Endothelial cell of umbilical vein (primary cell): ENCODE data around the gene OR4C3. TPM values are rescaled to one million over a fixed set of nuclear protein-coding genes. Genes with fewer than 3 reads are reported as not detected.
"Not testable (repeated sequence)": the region's sequence is repeated elsewhere in the genome, so short reads cannot be mapped to it uniquely, and the experiment has no call there.

Source experiments
- Bru-seq: library from RNA; stranded (reverse); fragments of 400-500 nt; gene quantifications from one replicate; lab custom pipeline; 2021; lab: Mats Ljungman, UMichigan
- BruChase-seq, 2 experiments: library from RNA; stranded (reverse); fragments of 400-500 nt; gene quantifications; one replicate each; lab custom pipeline; 2021; lab: Mats Ljungman, UMichigan
- BruUV-seq: library from RNA; stranded (reverse); fragments of 400-500 nt; replicated peaks from 2 replicates; lab custom pipeline; 2021; lab: Mats Ljungman, UMichigan
- CTCF ChIA-PET: fragments of 300-600, 350-600 bp; sonication (Branson Sonifier 250); formaldehyde crosslinking; loops from one replicate; lab custom pipeline; 2021; ENCODE audit warnings: antibody characterized with exemption, inconsistent platforms; lab: Charles Lee
- POLR2A ChIA-PET: fragments of 300-600, 350-600 bp; sonication (Branson Sonifier 250); formaldehyde crosslinking; loops from one replicate; lab custom pipeline; 2021; ENCODE audit warnings: antibody characterized with exemption, inconsistent platforms; lab: Charles Lee
- DNase-seq: peaks from one replicate; pipeline ENCODE4 v3.0.0-alpha.2; 2011; ENCODE audit warnings: low read depth, low spot score
- FAIRE-seq: peaks from 2 replicates; lab custom pipeline; 2011; peaks lifted over from hg19 to GRCh38; lab: Jason Lieb, UNC
- H2AFZ ChIP-seq: 2 replicates; pipeline ENCODE4 v1.6.0; 2012; ENCODE audit warnings: low read depth, low read length, control low read depth, inconsistent platforms
- H3K27ac ChIP-seq: 2 replicates; pipeline ENCODE4 v1.5.1; 2011; ENCODE audit warnings: low read depth, mild to moderate bottlenecking, control low read depth, low read length, moderate library complexity; ENCODE audit not compliant: insufficient read depth
- H3K27me3 ChIP-seq, 2 experiments: 2 replicates each; pipeline versions ENCODE4 v1.6.0 to v1.6.1; 2011; ENCODE audit warnings: low read length in 2 of 2, mixed read lengths in 1 of 2; ENCODE audit not compliant: control insufficient read depth in 2 of 2, insufficient read depth in 2 of 2
- H3K36me3 ChIP-seq, 2 experiments: 2 replicates in 1 of 2; 3 replicates in 1 of 2; pipeline ENCODE4 v1.5.1; 2011; ENCODE audit warnings: low read length in 2 of 2, mild to moderate bottlenecking in 1 of 2, moderate library complexity in 1 of 2; ENCODE audit not compliant: control insufficient read depth in 2 of 2, insufficient read depth in 2 of 2; ENCODE audit errors: extremely low read depth in 1 of 2
- H3K4me1 ChIP-seq: 3 replicates; pipeline ENCODE4 v1.5.1; 2011; ENCODE audit warnings: mild to moderate bottlenecking, low read length; ENCODE audit not compliant: control insufficient read depth, insufficient read depth; ENCODE audit errors: extremely low read depth
- H3K4me2 ChIP-seq: 2 replicates; pipeline ENCODE4 v1.6.1; 2011; ENCODE audit warnings: low read length, control low read depth, mixed read lengths; ENCODE audit not compliant: insufficient read depth
- H3K4me3 ChIP-seq, 3 experiments: fragments of 200-600 bp in 1 of 3; sonication (generic), shearing (Covaris generic) in 1 of 3; replicated peaks in 1 of 3; 2 replicates each; pipeline ENCODE4 v1.5.1; 2011 to 2016; ENCODE audit warnings: control low read depth in 3 of 3, low read length in 3 of 3, mild to moderate bottlenecking in 2 of 3, inconsistent platforms in 1 of 3, low read depth in 1 of 3, moderate library complexity in 1 of 3; ENCODE audit not compliant: insufficient read depth in 1 of 3
- H3K79me2 ChIP-seq: 2 replicates; pipeline ENCODE4 v1.6.0; 2012; ENCODE audit warnings: low read length, inconsistent platforms; ENCODE audit not compliant: control insufficient read depth, insufficient read depth
- H3K9ac ChIP-seq: replicated peaks from 2 replicates; pipeline ENCODE3; 2011; ENCODE audit warnings: low read length, control low read depth; ENCODE audit not compliant: insufficient read depth; ENCODE audit errors: extremely low read depth
- H3K9me1 ChIP-seq: replicated peaks from 3 replicates; pipeline ENCODE4 v1.6.0; 2011; ENCODE audit warnings: mild to moderate bottlenecking, low read length; ENCODE audit not compliant: control insufficient read depth, insufficient read depth; ENCODE audit errors: extremely low read depth
- H3K9me3 ChIP-seq: replicated peaks from 2 replicates; pipeline ENCODE4 v1.5.1; 2012; ENCODE audit warnings: low read length, inconsistent platforms; ENCODE audit not compliant: control insufficient read depth, insufficient read depth
- H4K20me1 ChIP-seq: replicated peaks from 2 replicates; pipeline ENCODE3; 2011; ENCODE audit warnings: mild to moderate bottlenecking, low read length; ENCODE audit not compliant: control insufficient read depth, insufficient read depth; ENCODE audit errors: extremely low read depth
- CTCF ChIP-seq, 2 donors: IDR thresholded peaks; 1 replicate in 1 of 2; 2 replicates in 1 of 2; pipeline ENCODE4 v1.5.1; 2011; ENCODE audit warnings: low read length in 2 of 2, mild to moderate bottlenecking in 2 of 2, moderate library complexity in 2 of 2, control low read depth in 1 of 2, inconsistent platforms in 1 of 2, low read depth in 1 of 2; ENCODE audit not compliant: insufficient read depth in 1 of 2; ENCODE audit errors: extremely low read depth in 1 of 2
- EZH2 ChIP-seq: IDR thresholded peaks from 2 replicates; pipeline ENCODE4 v1.6.1; 2012; ENCODE audit warnings: borderline replicate concordance, low read depth, mild to moderate bottlenecking, moderate library complexity, low read length, inconsistent platforms; ENCODE audit not compliant: severe bottlenecking
- GATA2 ChIP-seq: IDR thresholded peaks from 2 replicates; pipeline ENCODE4 v1.7.0; 2011; ENCODE audit warnings: low read depth, mild to moderate bottlenecking, moderate library complexity, mixed read lengths, low read length; ENCODE audit not compliant: insufficient read length, insufficient read depth
- JUN ChIP-seq: IDR thresholded peaks from 2 replicates; pipeline ENCODE4 v1.6.1; 2011; ENCODE audit warnings: borderline replicate concordance, low read depth; ENCODE audit not compliant: insufficient read length, insufficient read depth
- MAX ChIP-seq: IDR thresholded peaks from 2 replicates; pipeline ENCODE4 v1.6.1; 2011; ENCODE audit not compliant: insufficient read depth, insufficient read length
- MYC ChIP-seq: IDR thresholded peaks from one replicate; pipeline ENCODE4 v1.6.1; 2011; ENCODE audit warnings: mild to moderate bottlenecking, low read depth, low read length
- POLR2A ChIP-seq: IDR thresholded peaks from 2 replicates; pipeline ENCODE4 v1.6.1; 2012; ENCODE audit warnings: low read depth, mild to moderate bottlenecking, control low read depth, low read length
- POLR2AphosphoS5 ChIP-seq: IDR thresholded peaks from 2 replicates; pipeline ENCODE4 v1.6.1; 2012; ENCODE audit warnings: low read depth, mild to moderate bottlenecking, control low read depth, low read length, moderate library complexity; ENCODE audit not compliant: insufficient read depth
- dilution Hi-C: fragments of 300-500 bp; cut with MboI; formaldehyde crosslinking; loops from one replicate; pipeline ENCODE4 v1.15.0; 2019; ENCODE audit warnings: low sequenced_read_pairs; ENCODE audit not compliant: extremely low pct_ligation_motif_present
- intact Hi-C: fragments of 100-400 bp; cut with micrococcal nuclease; formaldehyde crosslinking; loops from one replicate; pipeline ENCODE4 v1.10.0; 2022
- long read RNA-seq: library from polyadenylated mRNA; stranded (forward); transcript quantifications from one replicate; pipeline ENCODE4 v2.0.0, GENCODE V29; 2021
- polyA minus RNA-seq, 3 experiments: library from RNA; depleted of rRNA, polyadenylated mRNA; stranded (reverse); fragments of >200 nt; gene quantifications; 1 replicate in 1 of 3; 2 replicates in 2 of 3; pipeline ENCODE4 v1.2.3, GENCODE V29; 2011
- polyA plus RNA-seq, 4 experiments: library from polyadenylated mRNA; depleted of rRNA in 3 of 4; stranded (reverse) in 3 of 4; unstranded in 1 of 4; fragments of >200 nt; gene quantifications; 2 replicates each; pipeline versions ENCODE4 v1.2.1 to v1.2.3, GENCODE V29; 2011 to 2012; ENCODE audit warnings: missing spikeins in 1 of 4
- total RNA-seq: library from RNA; stranded (reverse); gene quantifications from 2 replicates; pipeline ENCODE4 v1.2.3, GENCODE V29; 2021

The OR4C3 gene
- total RNA-seq (not detected in 2 replicates), polyA plus RNA-seq (not detected in 2 replicates), polyA minus RNA-seq (not detected in 2 replicates), Bru-seq, nascent RNA (not detected), BruChase-seq, experiment 1, labeled RNA remaining after a 6-hour chase (not detected), BruChase-seq, experiment 2, labeled RNA remaining after a 2-hour chase (not detected)
- polyA plus RNA-seq (2011; cell fraction: cytosol; rRNA removed), result not detected in 2 replicates
- not detected in 2 replicates for polyA plus RNA-seq (2011; cell fraction: nucleus; rRNA removed)
- not detected in 2 replicates for polyA plus RNA-seq (2012)
- not detected for polyA minus RNA-seq (2011; cell fraction: cytosol; rRNA and poly(A)+ RNA removed)
- polyA minus RNA-seq (2011; cell fraction: nucleus; rRNA and poly(A)+ RNA removed), result not detected in 2 replicates
- long read RNA-seq, result 0 reads

- CTCF ChIA-PET, BruUV-seq, H3K4me1 ChIP-seq, POLR2A ChIA-PET, H3K9me1 ChIP-seq, H3K27me3 ChIP-seq, DNase-seq, H3K9ac ChIP-seq, H3K79me2 ChIP-seq, dilution Hi-C loops, H3K27ac ChIP-seq, H3K9me3 ChIP-seq, H3K4me3 ChIP-seq, FAIRE-seq, H3K4me2 ChIP-seq, H3K36me3 ChIP-seq, H4K20me1 ChIP-seq, intact Hi-C loops, H2AFZ ChIP-seq: not testable (repeated sequence)
Measured at GRCh38 chr11:48324620-48325019, at the start of gene OR4C3. OR4C3 (plus strand) TSS chr11:48324920; CDS start chr11:48325022, 102 bp downstream.

GRCh38 chr11:48305923-48306322 is 18.8 kb upstream of the OR4C3 start, which contains the start of gene OR4S1:
OR4S1 (plus strand) TSS chr11:48306223; CDS start chr11:48306223, 0 bp downstream.
- FAIRE-seq (no peak), DNase-seq (no peak)
- intact Hi-C loops, result loop anchor here (2.0 to 5.0 kb wide), 3 partner anchors 134 to 1689 kb away; no protein-coding TSS in a partner anchor
- dilution Hi-C loops, result no loop called here
- ChIA-PET POLR2A (no interaction called here), CTCF (no interaction called here)
- Histone ChIP-seq H3K27me3 (no peaks in the 10 kb centered on the region), H3K4me2 (no peak within 1 kb of the TSS), H3K79me2 (no peaks in the 10 kb centered on the region), H4K20me1 (no peaks in the 10 kb centered on the region), H3K9me1 (no peaks in the 10 kb centered on the region), H3K9ac (no peak within 1 kb of the TSS), H3K9me3 (no peaks in the 10 kb centered on the region), H2AFZ (no peak within 1 kb of the TSS), H3K4me1 (no peaks in the 10 kb centered on the region), H3K27ac (no peak within 1 kb of the TSS), H3K36me3 (no peaks in the 10 kb centered on the region), H3K4me3 (no peak within 1 kb of the TSS)
- no peak for TF ChIP-seq JUN
- no peak for TF ChIP-seq POLR2AphosphoS5
- TF ChIP-seq GATA2, result no peak
- no peak for TF ChIP-seq CTCF (IDR thresholded peaks at IDR 0.05; ENCODE audit: extremely low read depth in 1 of 2, insufficient read depth in 1 of 2, low read depth in 1 of 2, low read length in 2 of 2)
- no peak for TF ChIP-seq EZH2
- TF ChIP-seq MAX, result no peak
- TF ChIP-seq MYC, result no peak
- TF ChIP-seq POLR2A, result no peak
- BruUV-seq, result no TSS peak
